Gastrocnemius medialis (tissue), 4 donors: ENCODE measurements around the gene ATP2A1. TPM values are rescaled to one million over a fixed set of nuclear protein-coding genes. Genes with fewer than 3 reads are reported as not detected.

Experiments
- ATAC-seq, 2 donors: fragments of 150-250 bp; one replicate each; pipeline ENCODE4 v1.9.1; 2016
- DNase-seq, 2 donors: peaks; one replicate each; pipeline ENCODE4 v3.0.0-alpha.2; 2019
- H3K27ac ChIP-seq, 4 donors: fragments of 200-600 bp; sonication (generic); 1 replicate in 1 of 4; 2 replicates in 3 of 4; pipeline ENCODE4 v1.5.1; 2016 to 2018; ENCODE audit warnings: mild to moderate bottlenecking in 2 of 4, moderate library complexity in 1 of 4
- H3K27me3 ChIP-seq, 3 donors: fragments of 200-600 bp; sonication (generic) in 2 of 3; 1 replicate in 1 of 3; 2 replicates in 2 of 3; pipeline versions ENCODE4 v1.5.1 to v1.6.0; 2016 to 2019; ENCODE audit warnings: mild to moderate bottlenecking in 1 of 3, moderate library complexity in 1 of 3
- H3K36me3 ChIP-seq, 2 donors: fragments of 200-600 bp; sonication (generic) in 1 of 2; one replicate each; pipeline ENCODE4 v1.5.1; 2017 to 2018
- H3K4me1 ChIP-seq, 2 donors: fragments of 200-600 bp; sonication (generic) in 1 of 2; one replicate each; pipeline ENCODE4 v1.5.1; 2016 to 2017; ENCODE audit warnings: mild to moderate bottlenecking in 2 of 2
- H3K4me3 ChIP-seq, 4 donors: fragments of 200-600 bp; sonication (generic) in 3 of 4; 1 replicate in 1 of 4; 2 replicates in 3 of 4; pipeline ENCODE4 v1.5.1; 2016 to 2019; ENCODE audit warnings: mild to moderate bottlenecking in 2 of 4
- H3K9me3 ChIP-seq, 3 donors: fragments of 200-600 bp; sonication (generic) in 2 of 3; 1 replicate in 1 of 3; 2 replicates in 2 of 3; pipeline ENCODE4 v1.5.1; 2016 to 2019
- POLR2A ChIP-seq, 2 donors: fragments of 450-650 bp; IDR thresholded peaks; one replicate each; pipeline ENCODE4 v1.6.1; 2017; ENCODE audit warnings: antibody characterized with exemption in 2 of 2, mild to moderate bottlenecking in 2 of 2, moderate library complexity in 2 of 2
- in situ Hi-C, 4 donors: fragments of 200-750 bp; cut with MboI; loops; one replicate each; pipeline versions ENCODE4 v1.15.0 to v1.8.0; 2017; ENCODE audit warnings: low sequenced_read_pairs in 4 of 4
- intact Hi-C: fragments of 100-400 bp; cut with DNase I; formaldehyde crosslinking; loops from one replicate; pipeline ENCODE4 v1.15.1; 2023; ENCODE audit warnings: low total_unique reads
- microRNA-seq, 2 donors: library from miRNA; unstranded; fragments of <30 nt; microRNA quantifications; one replicate each; pipeline ENCODE4, GENCODE V29; 2016; ENCODE audit warnings: borderline replicate concordance in 2 of 2
- total RNA-seq, 4 donors: library from RNA; depleted of rRNA; stranded (reverse); fragments of >200 nt; gene quantifications; one replicate each; pipeline versions ENCODE4 v1.1.0 to v1.2.3, GENCODE V29; 2016
- TF ChIP-seq, protein P1 (sequence below), 5 experiments: fragments of 450-650 bp in 3 of 5; fragments of 200-600 bp in 2 of 5; sonication (generic) in 2 of 5; IDR thresholded peaks in 4 of 5; conservative IDR thresholded peaks in 1 of 5; 1 replicate in 4 of 5; 2 replicates in 1 of 5; pipeline ENCODE4 v1.5.1; 2016 to 2019; ENCODE audit warnings: antibody characterized with exemption in 5 of 5, mild to moderate bottlenecking in 3 of 5, moderate library complexity in 3 of 5

The ATP2A1 gene
- total RNA-seq, 4 donors from 2014 or later = 380 to 909 (median 764) TPM

DNA sequence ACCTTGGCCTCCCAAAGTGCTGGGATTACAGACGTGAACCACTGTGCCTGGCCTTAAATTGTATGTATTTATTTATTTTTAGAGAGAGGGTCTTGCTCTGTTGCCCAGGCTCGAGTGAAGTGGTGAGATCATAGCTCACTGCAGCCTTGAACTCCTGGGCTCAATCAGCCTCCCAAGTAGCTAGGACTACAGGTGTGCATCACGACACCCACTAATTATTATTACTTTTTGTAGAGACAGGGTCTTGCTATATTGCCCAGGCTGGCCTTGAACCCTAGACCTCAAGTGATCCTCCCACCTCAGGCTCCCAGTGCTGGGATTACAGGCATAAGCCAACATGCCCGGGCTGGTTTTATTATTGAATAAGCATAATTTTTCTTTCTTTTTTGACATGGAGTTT, 68.4 kb downstream of the ATP2A1 start:
- in situ Hi-C loops (loop anchor here (5.0 to 10.0 kb wide), 4 partner anchors 72 to 124 kb away; partner anchors contain the start of genes ATXN2L (in 3 of the 4), SH2B1 (in 2 of the 4) and ATP2A1 (in 1 of the 4)), intact Hi-C loops (no loop called here)
- no peaks in the 10 kb centered on the region for H3K36me3 ChIP-seq
- TF ChIP-seq, protein P1, sequence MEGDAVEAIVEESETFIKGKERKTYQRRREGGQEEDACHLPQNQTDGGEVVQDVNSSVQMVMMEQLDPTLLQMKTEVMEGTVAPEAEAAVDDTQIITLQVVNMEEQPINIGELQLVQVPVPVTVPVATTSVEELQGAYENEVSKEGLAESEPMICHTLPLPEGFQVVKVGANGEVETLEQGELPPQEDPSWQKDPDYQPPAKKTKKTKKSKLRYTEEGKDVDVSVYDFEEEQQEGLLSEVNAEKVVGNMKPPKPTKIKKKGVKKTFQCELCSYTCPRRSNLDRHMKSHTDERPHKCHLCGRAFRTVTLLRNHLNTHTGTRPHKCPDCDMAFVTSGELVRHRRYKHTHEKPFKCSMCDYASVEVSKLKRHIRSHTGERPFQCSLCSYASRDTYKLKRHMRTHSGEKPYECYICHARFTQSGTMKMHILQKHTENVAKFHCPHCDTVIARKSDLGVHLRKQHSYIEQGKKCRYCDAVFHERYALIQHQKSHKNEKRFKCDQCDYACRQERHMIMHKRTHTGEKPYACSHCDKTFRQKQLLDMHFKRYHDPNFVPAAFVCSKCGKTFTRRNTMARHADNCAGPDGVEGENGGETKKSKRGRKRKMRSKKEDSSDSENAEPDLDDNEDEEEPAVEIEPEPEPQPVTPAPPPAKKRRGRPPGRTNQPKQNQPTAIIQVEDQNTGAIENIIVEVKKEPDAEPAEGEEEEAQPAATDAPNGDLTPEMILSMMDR (IDR thresholded peaks at IDR 0.05 in 4 of 5, conservative IDR thresholded peaks at IDR 0.05 in 1 of 5) = no peak
- no peak for TF ChIP-seq POLR2A (IDR thresholded peaks at IDR 0.05)
- H3K27ac ChIP-seq = no peak overlapping the region
- no peaks in the 10 kb centered on the region for H3K9me3 ChIP-seq
- no peaks in the 10 kb centered on the region for H3K27me3 ChIP-seq
- no peak overlapping the region for H3K4me3 ChIP-seq
- DNase-seq (no peak), ATAC-seq (no peak)
- peaks cover 7 to 14% of the 10 kb centered on the region in 2 donors for H3K4me1 ChIP-seq

DNA sequence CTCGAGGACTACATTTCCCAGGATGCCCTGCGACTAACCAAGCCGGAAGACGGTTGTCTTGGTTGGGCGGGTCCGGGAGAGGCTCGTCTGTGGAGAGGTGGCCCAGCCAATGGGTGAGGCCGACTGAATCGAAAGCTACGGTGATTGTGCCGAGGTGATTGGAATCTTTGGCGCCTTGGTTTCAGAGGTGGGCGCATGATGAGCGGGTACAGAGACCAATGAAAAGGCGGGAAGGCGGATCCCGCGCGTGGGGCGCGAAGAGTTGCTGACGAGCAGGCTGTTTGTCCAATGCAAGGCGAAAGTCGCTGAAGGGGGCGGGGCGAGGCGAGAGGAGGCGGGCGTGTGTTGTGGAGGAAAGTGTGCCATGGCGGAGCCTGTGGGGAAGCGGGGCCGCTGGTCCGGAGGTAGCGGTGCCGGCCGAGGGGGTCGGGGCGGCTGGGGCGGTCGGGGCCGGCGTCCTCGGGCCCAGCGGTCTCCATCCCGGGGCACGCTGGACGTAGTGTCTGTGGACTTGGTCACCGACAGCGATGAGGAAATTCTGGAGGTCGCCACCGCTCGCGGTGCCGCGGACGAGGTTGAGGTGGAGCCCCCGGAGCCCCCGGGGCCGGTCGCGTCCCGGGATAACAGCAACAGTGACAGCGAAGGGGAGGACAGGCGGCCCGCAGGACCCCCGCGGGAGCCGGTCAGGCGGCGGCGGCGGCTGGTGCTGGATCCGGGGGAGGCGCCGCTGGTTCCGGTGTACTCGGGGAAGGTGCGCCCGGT, 72.5 kb downstream of the ATP2A1 start, which contains the start of gene NFATC2IP:
Gene NFATC2IP, plus strand, starts transcription at position 290 of the 762 bp plus-strand sequence. Its CDS starts 75 bp downstream, at position 365.
- H3K36me3 ChIP-seq = peaks cover 0 to 37% of the 10 kb centered on the region in 2 donors

DNA sequence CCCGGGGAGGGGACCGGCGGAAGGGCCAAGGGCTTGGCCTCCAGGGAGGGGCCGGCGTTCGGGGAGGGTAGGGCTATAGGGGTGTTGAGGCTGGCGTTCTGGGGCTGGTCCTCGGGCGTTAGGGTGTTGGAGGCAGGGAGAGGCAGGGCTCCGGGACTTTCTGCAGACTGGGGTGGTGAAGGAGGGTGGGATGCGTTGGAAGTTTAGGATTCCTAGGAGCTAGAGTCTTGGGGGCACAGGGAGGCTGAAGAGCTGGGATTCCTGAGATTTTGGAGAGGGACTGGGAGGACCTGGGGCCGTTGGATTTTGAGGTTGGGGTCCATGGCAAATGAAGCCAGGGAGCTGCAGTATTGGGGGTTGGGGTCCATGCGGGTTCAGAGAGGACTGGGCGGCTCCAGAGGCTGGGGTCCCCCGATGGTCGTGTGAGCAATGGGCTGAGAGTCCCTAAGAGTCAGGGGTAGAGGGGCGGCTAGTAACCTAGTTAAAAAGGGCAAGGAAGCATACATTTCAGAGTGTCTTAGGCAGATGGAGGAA, 73.2 kb downstream of the ATP2A1 start:
- H3K4me1 ChIP-seq = peaks cover 9% of the 10 kb centered on the region in 2 donors
- intact Hi-C loops = loop anchor here (5.0 kb wide), 1 partner anchor 89 kb away; the partner anchor contains the start of gene SH2B1

More for the DNA sequence above, 72.5 kb downstream of the ATP2A1 start, which contains the start of gene NFATC2IP:
- intact Hi-C loops = loop anchor here (1.0 to 5.0 kb wide), 6 partner anchors 23 to 129 kb away; partner anchors contain the start of genes ATXN2L, RABEP2, SH2B1 and SPNS1
- Histone ChIP-seq H3K9me3 (no peaks in the 10 kb centered on the region), H3K27me3 (no peaks in the 10 kb centered on the region), H3K27ac (peak within 1 kb of the TSS; percentile 74 to 88 (median 87)), H3K4me1 (peaks cover 9 to 10% of the 10 kb centered on the region in 2 donors), H3K4me3 (peak within 1 kb of the TSS; percentile 72 to 98 (median 76))
- in situ Hi-C loops = no loop called here
- peak in 1 of 2 donors; percentile 26 for TF ChIP-seq POLR2A (IDR thresholded peaks at IDR 0.05)
- TF ChIP-seq, protein P1 (IDR thresholded peaks at IDR 0.05 in 4 of 5, conservative IDR thresholded peaks at IDR 0.05 in 1 of 5) = no peak
- ATAC-seq (peak; percentile 99), DNase-seq (peak; percentile 100)

More for the DNA sequence above, 73.2 kb downstream of the ATP2A1 start:
- H3K36me3 ChIP-seq = peaks cover 0 to 44% of the 10 kb centered on the region in 2 donors
- TF ChIP-seq, protein P1 (IDR thresholded peaks at IDR 0.05 in 4 of 5, conservative IDR thresholded peaks at IDR 0.05 in 1 of 5) = no peak
- no peak for TF ChIP-seq POLR2A (IDR thresholded peaks at IDR 0.05)
- H3K4me3 ChIP-seq = peak overlapping the region; percentile 72 to 98 (median 76)
- in situ Hi-C loops = no loop called here
- peak overlapping the region; percentile 74 to 88 (median 87) for H3K27ac ChIP-seq
- ATAC-seq (no peak), DNase-seq (no peak)
- no peaks in the 10 kb centered on the region for H3K27me3 ChIP-seq
- no peaks in the 10 kb centered on the region for H3K9me3 ChIP-seq

Small RNA genes lying within 50 kb of the gene (microRNA-seq; reads per million reads assigned to microRNA genes)
- 0 reads per million in 2 donors for gene MIR4721

Other genes with a start within 250 kb of the ATP2A1 start
- gene NPIPB8, start 240.4 kb upstream of the ATP2A1 start, total RNA-seq = under 1 TPM in 1 of 4 donors, not detected in 3; 0.31 TPM
- gene EIF3C, start 167.0 kb upstream of the ATP2A1 start, total RNA-seq = 100 to 1,000 TPM; 146 to 363 (median 247) TPM
- gene NPIPB9, start 126.7 kb upstream of the ATP2A1 start, total RNA-seq = not detected
- 10 to 100 TPM; 24.0 to 68.6 (median 47.7) TPM for gene ATXN2L, start 55.5 kb upstream of the ATP2A1 start, total RNA-seq
- gene TUFM, start 32.1 kb upstream of the ATP2A1 start, total RNA-seq = 100 to 1,000 TPM; 140 to 196 (median 167) TPM
- gene SH2B1, start 14.6 kb upstream of the ATP2A1 start, total RNA-seq = 10 to 100 TPM; 13.9 to 28.5 (median 20.6) TPM
- 10 to 100 TPM in 1 of 4 donors, 1 to 10 TPM in 3; 2.9 to 13.9 (median 6.4) TPM for gene RABEP2, start 46.8 kb downstream of the ATP2A1 start, total RNA-seq
- not detected for gene CD19, start 53.5 kb downstream of the ATP2A1 start, total RNA-seq
- 10 to 100 TPM; 10.3 to 18.5 (median 14.2) TPM for gene NFATC2IP, start 72.4 kb downstream of the ATP2A1 start, total RNA-seq
- 10 to 100 TPM; 12.7 to 26.0 (median 23.4) TPM for gene SPNS1, start 96.3 kb downstream of the ATP2A1 start, total RNA-seq
- gene LAT, start 106.6 kb downstream of the ATP2A1 start, total RNA-seq = under 1 TPM in 2 of 4 donors, not detected in 2; 0.31 to 0.49 TPM